PC-3 (cell line): ENCODE results near the gene SFRP2. TPM values are rescaled to one million over a fixed set of nuclear protein-coding genes. Genes with fewer than 3 reads are reported as not detected.

Source experiments
- ATAC-seq: fragments of 200-7000 bp; cut with Tn5 transposase; 2 replicates; pipeline ENCODE4 v1.9.1; 2020; ENCODE audit warnings: mild to moderate bottlenecking, moderate library complexity
- BruUV-seq: library from RNA; stranded (reverse); fragments of 400-500 nt; replicated peaks from 2 replicates; lab custom pipeline; 2021; lab: Mats Ljungman, UMichigan
- CTCF ChIA-PET: fragments of 300-600 bp; sonication (Branson Sonifier 250); formaldehyde crosslinking; loops from one replicate; lab custom pipeline; 2022; ENCODE audit warnings: antibody characterized with exemption; lab: Charles Lee
- POLR2A ChIA-PET: fragments of 300-600 bp; sonication (Branson Sonifier 250); formaldehyde crosslinking; loops from one replicate; lab custom pipeline; 2022; ENCODE audit warnings: antibody characterized with exemption; ENCODE audit not compliant: unreplicated experiment; lab: Charles Lee
- DNase-seq: peaks from one replicate; pipeline ENCODE4 v3.0.0-alpha.2; 2015
- H2AFZ ChIP-seq: fragments of 300-600 bp; sonication (generic); 2 replicates; pipeline ENCODE4 v1.6.0; 2016; ENCODE audit warnings: antibody characterized with exemption, low read length
- H3F3A ChIP-seq: fragments of 300-600 bp; sonication (generic); one replicate; pipeline ENCODE4 v1.6.0; 2017; ENCODE audit warnings: antibody characterized with exemption, low read length, control low read depth, mild to moderate bottlenecking; ENCODE audit not compliant: unreplicated experiment
- H3K27ac ChIP-seq: fragments of 300-600 bp; sonication (generic); 2 replicates; pipeline ENCODE4 v1.5.1; 2016; ENCODE audit warnings: mild to moderate bottlenecking, low read length
- H3K27me3 ChIP-seq: fragments of 300-600 bp; sonication (generic); 2 replicates; pipeline ENCODE4 v1.6.1; 2016; ENCODE audit warnings: low read length, mixed read lengths
- H3K36me3 ChIP-seq: fragments of 300-600 bp; sonication (generic); 2 replicates; pipeline ENCODE4 v1.6.1; 2016; ENCODE audit warnings: low read depth, mixed run types, low read length, mixed read lengths
- H3K4me1 ChIP-seq: fragments of 300-600 bp; sonication (generic); 2 replicates; pipeline ENCODE4 v1.5.1; 2016; ENCODE audit warnings: low read length; ENCODE audit not compliant: insufficient read depth
- H3K4me2 ChIP-seq: fragments of 300-600 bp; sonication (generic); 2 replicates; pipeline ENCODE4 v1.6.0; 2016; ENCODE audit warnings: low read length
- H3K4me3 ChIP-seq: fragments of 300-600 bp; sonication (generic); 2 replicates; pipeline ENCODE4 v1.5.1; 2016; ENCODE audit warnings: mild to moderate bottlenecking, low read length, mixed read lengths
- H3K79me2 ChIP-seq: fragments of 300-600 bp; sonication (generic); 2 replicates; pipeline ENCODE4 v1.6.1; 2017; ENCODE audit warnings: low read length, mixed read lengths
- H3K9ac ChIP-seq: fragments of 300-600 bp; sonication (generic); 2 replicates; pipeline ENCODE4 v1.6.0; 2016; ENCODE audit warnings: mild to moderate bottlenecking, low read length
- H3K9me2 ChIP-seq: fragments of 300-600 bp; sonication (generic); replicated peaks from 2 replicates; pipeline ENCODE4 v1.6.1; 2016; ENCODE audit warnings: mixed run types, low read length, mixed read lengths
- H3K9me3 ChIP-seq: fragments of 300-600 bp; sonication (generic); 2 replicates; pipeline ENCODE4 v1.6.1; 2016; ENCODE audit warnings: low read length, mixed read lengths
- H4K20me1 ChIP-seq: fragments of 300-600 bp; sonication (generic); 2 replicates; pipeline ENCODE4 v1.6.1; 2016; ENCODE audit warnings: low read length, mixed read lengths
- EZH2 ChIP-seq: fragments of 300-600 bp; sonication (generic); IDR thresholded peaks from one replicate; pipeline ENCODE4 v1.6.1; 2017; ENCODE audit warnings: antibody characterized with exemption, mild to moderate bottlenecking, low read length; ENCODE audit not compliant: unreplicated experiment
- EZH2phosphoT487 ChIP-seq: fragments of 300-600 bp; sonication (generic); IDR thresholded peaks from 2 replicates; pipeline ENCODE4 v1.6.1; 2018; ENCODE audit warnings: mild to moderate bottlenecking, antibody characterized with exemption, low read length, borderline replicate concordance
- intact Hi-C: fragments of 100-400 bp; cut with micrococcal nuclease; formaldehyde crosslinking; loops from 2 replicates; pipeline ENCODE4 v1.9.0; 2023
- total RNA-seq: library from RNA; depleted of rRNA; stranded (reverse); fragments of >200 nt; gene quantifications from 2 replicates; pipeline ENCODE4 v1.2.3, GENCODE V29; 2014
- TF ChIP-seq, protein P1 (sequence below): fragments of 300-600 bp; sonication (generic); conservative IDR thresholded peaks from 2 replicates; pipeline ENCODE4 v1.5.1; 2017; ENCODE audit warnings: antibody characterized with exemption, low read depth, mild to moderate bottlenecking, low read length

The SFRP2 gene
- total RNA-seq, 1 experiment from 2014 or later, result not detected

DNA sequence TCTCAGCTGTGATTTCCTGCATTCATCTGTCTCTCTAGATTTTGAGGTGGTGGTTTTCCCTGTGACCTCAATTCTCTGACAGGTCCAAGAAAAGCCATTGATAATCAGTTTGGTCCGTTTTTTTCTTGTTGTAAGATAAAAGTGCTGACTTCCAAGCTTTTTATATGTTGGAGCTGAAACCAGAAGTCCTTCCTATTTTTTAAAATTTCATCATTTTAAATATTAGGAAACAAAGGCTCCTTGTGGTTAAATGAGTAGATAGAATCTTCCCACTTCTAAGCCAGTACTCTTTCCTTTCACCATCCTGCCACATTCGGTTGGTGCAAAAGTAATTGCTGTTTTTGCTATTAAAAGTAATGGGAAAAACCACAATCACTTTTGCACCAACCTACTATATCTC lies 47.3 kb downstream of the SFRP2 start:
- intact Hi-C loops, result no loop called here
- Histone ChIP-seq H3K9me3 (no peaks in the 10 kb centered on the region), H3K79me2 (no peaks in the 10 kb centered on the region), H4K20me1 (no peaks in the 10 kb centered on the region), H2AFZ (no peak overlapping the region), H3K27me3 (no peaks in the 10 kb centered on the region), H3K9ac (no peak overlapping the region), H3K4me3 (no peak overlapping the region), H3F3A (no peaks in the 10 kb centered on the region), H3K27ac (no peak overlapping the region), H3K4me2 (no peak overlapping the region), H3K36me3 (no peaks in the 10 kb centered on the region), H3K4me1 (no peaks in the 10 kb centered on the region), H3K9me2 (no peaks in the 10 kb centered on the region)
- DNase-seq (no peak), ATAC-seq (no peak)
- POLR2A ChIA-PET, result no interaction called here
- TF ChIP-seq, protein P1, sequence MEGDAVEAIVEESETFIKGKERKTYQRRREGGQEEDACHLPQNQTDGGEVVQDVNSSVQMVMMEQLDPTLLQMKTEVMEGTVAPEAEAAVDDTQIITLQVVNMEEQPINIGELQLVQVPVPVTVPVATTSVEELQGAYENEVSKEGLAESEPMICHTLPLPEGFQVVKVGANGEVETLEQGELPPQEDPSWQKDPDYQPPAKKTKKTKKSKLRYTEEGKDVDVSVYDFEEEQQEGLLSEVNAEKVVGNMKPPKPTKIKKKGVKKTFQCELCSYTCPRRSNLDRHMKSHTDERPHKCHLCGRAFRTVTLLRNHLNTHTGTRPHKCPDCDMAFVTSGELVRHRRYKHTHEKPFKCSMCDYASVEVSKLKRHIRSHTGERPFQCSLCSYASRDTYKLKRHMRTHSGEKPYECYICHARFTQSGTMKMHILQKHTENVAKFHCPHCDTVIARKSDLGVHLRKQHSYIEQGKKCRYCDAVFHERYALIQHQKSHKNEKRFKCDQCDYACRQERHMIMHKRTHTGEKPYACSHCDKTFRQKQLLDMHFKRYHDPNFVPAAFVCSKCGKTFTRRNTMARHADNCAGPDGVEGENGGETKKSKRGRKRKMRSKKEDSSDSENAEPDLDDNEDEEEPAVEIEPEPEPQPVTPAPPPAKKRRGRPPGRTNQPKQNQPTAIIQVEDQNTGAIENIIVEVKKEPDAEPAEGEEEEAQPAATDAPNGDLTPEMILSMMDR, result no peak
- no peak for TF ChIP-seq EZH2phosphoT487
- TF ChIP-seq EZH2, result no peak
- BruUV-seq, result no TSS peak
- CTCF ChIA-PET, result no interaction called here

DNA sequence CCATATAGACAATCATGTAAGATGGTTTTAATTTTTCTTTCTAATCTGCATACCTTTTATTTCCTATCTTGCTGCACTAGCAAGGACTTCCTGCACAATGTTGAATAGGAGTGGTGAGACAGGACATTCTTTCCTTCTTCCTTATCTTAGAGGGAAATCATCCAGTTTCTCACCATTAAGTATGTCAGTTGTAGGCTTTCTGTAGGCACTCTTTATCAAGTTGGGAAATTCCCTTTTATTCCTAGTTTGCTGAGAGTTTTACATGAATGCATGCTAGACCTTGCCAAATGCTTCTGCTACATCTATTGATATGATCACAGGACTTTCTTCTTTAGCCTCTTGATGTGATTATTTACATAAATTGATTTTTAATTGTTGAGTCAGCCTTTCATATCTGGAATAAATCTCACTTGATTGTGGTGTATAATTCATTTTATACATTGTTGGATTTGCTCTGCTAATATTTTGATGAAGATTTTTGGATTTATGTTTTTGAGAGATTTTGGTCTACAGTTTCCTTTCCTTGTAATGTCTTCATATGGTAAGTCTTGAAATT lies 52.9 kb downstream of the SFRP2 start:
- Histone ChIP-seq H3K27me3 (no peaks in the 10 kb centered on the region), H3K27ac (no peak overlapping the region), H3K36me3 (no peaks in the 10 kb centered on the region), H3K4me2 (no peak overlapping the region), H3K4me3 (no peak overlapping the region), H3K9ac (no peak overlapping the region), H3K79me2 (no peaks in the 10 kb centered on the region), H4K20me1 (no peaks in the 10 kb centered on the region), H2AFZ (no peak overlapping the region), H3K4me1 (no peaks in the 10 kb centered on the region), H3K9me2 (no peaks in the 10 kb centered on the region), H3F3A (no peaks in the 10 kb centered on the region), H3K9me3 (no peaks in the 10 kb centered on the region)
- DNase-seq, result peak; percentile 4
- no TSS peak for BruUV-seq
- CTCF ChIA-PET, result no interaction called here
- POLR2A ChIA-PET, result no interaction called here
- no peak for ATAC-seq
- TF ChIP-seq EZH2 (no peak), EZH2phosphoT487 (no peak)
- TF ChIP-seq, protein P1, result no peak
- intact Hi-C loops, result no loop called here

DNA sequence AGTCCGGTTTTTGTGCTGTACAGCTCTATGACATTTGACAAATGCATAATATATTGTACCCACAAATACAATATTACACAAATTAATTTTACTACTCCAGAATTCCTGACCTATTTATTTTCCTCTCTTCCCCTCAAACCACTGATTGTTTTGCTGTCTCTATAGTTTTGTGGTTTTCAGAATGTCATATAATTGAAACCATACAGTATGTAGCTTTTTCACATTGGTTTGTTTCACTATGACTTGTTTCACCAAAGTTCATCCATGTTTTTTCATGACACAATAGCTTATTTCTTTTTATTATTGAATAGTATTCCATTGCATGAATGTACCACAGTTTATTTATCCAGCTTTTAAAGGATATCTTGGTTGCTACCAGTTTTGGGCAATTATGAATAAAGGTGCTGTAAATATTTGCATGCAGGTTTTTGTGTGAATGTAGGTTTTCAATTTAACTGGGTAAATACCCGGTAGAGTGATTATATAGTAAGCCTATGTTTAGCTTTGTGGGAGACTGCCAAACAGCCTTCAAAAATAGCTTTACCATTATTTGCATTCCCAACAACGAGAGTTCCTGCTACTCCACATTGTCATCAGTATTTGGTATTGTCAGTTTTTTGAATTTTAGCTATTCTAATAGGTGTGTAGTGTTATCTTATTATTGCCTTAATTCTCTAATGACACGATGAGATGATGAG lies 55.0 kb downstream of the SFRP2 start:
- Histone ChIP-seq H4K20me1 (no peaks in the 10 kb centered on the region), H3K27me3 (no peaks in the 10 kb centered on the region), H3K9me3 (no peaks in the 10 kb centered on the region), H3F3A (no peaks in the 10 kb centered on the region), H3K9me2 (no peaks in the 10 kb centered on the region), H3K9ac (no peak overlapping the region), H3K79me2 (no peaks in the 10 kb centered on the region), H3K27ac (no peak overlapping the region), H3K36me3 (no peaks in the 10 kb centered on the region), H2AFZ (no peak overlapping the region), H3K4me1 (no peaks in the 10 kb centered on the region), H3K4me3 (no peak overlapping the region), H3K4me2 (no peak overlapping the region)
- intact Hi-C loops, result loop anchor here (5.0 kb wide), 1 partner anchor 82 kb away; no protein-coding TSS in a partner anchor
- BruUV-seq, result no TSS peak
- ChIA-PET POLR2A (no interaction called here), CTCF (no interaction called here)
- DNase-seq (no peak), ATAC-seq (peak; percentile 59)
- no peak for TF ChIP-seq EZH2phosphoT487
- TF ChIP-seq EZH2, result no peak
- TF ChIP-seq, protein P1, result no peak
